Stimulated activated CD8-positive, alpha-beta memory T cell treated with anti-CD3 and anti-CD28 coated beads, Interleukin-7, amount 100 ng/mL, for 1 hour (primary cell): ENCODE measurements around the gene MAD1L1.

ENCODE experiments used
- DNase-seq, 2 donors: peaks; one replicate each; pipeline ENCODE4 v3.0.0-alpha.2; 2020; ENCODE audit warnings: low read depth in 2 of 2

MAD1L1 gene

DNA sequence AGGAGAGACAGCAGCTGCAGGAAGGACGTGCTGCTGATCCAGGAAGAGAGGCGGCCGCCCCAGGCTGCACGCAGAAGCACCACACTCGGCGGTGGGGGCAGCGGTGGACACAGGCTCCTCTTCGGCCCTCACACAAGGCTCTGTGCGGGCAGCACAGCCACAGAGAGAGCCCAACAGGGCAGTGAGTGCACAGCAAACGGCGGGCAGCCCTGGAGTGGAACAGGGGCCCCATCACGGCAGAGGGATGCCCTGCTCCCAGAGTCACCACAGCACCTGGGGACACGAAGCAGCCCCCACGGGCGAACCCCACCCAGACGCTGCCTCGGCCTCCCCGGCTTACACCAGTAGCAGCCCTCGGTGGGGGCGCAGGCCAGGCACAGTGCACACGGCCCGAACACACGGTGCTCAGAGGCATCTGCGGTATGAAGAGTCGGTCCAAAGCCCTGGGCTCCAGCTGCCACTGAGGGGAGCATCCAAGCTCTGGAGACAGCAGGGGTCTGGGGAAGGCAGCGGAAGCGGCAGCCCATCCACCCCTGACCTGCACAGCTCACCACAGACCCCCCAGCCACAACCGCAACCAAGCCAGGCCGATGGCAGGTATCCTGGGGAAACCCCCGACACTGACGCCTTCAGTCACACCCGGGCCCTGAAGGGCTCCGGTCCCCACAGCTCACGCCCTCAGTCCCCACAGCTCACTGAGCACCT, 26.1 kb upstream of the MAD1L1 start:
- no peak for DNase-seq

GRCh38 chr7:2257651-2258050, 24.9 kb upstream of the MAD1L1 start:
- DNase-seq, result no peak

GRCh38 chr7:2257046-2257551, 24.4 kb upstream of the MAD1L1 start:
- DNase-seq, result no peak

- DNase-seq, result no peak
Measured at GRCh38 chr7:2256306-2257045, 23.7 kb upstream of the MAD1L1 start.

- no peak for DNase-seq
Measured at GRCh38 chr7:2255145-2256139, 22.7 kb upstream of the MAD1L1 start.

DNA sequence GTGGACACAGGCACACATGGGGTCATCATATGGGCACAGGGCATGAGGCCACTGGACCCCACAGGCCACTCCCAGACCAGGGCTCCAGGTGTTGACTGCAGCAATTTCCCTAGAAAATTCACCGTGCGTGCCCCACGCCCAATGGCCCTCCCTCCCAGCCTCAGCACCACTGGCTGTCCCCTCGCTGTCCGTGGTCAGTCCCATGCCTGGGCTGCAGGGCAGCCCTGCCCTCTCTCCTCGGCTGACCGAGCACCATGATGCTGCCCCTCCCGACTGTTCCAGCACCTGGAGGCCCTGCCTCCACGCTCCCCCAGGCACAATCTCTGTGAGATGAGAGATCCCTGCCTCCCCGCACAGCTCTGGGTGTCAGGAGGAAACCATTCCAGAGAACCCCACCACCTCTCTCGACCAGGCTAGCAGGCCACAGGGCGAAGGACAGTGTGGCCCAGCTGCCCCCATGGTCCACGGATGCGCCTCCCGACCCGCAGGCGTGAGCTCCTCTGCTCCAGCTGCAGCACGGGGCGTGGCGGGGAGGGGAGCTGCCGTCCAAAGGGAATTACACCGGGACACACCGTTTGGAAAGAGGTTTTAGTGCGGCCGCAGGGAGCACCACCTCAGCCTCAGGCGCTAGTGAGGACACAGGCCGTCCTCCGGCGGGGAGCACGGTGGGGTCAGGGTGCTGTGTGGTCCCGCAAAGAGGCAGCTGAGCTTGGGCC, 21.8 kb upstream of the MAD1L1 start:
- DNase-seq, result no peak

- DNase-seq, result no peak
Measured at GRCh38 chr7:2253525-2254244, 20.9 kb upstream of the MAD1L1 start.

GRCh38 chr7:2253021-2253420, 20.3 kb upstream of the MAD1L1 start:
- DNase-seq, result no peak

DNA sequence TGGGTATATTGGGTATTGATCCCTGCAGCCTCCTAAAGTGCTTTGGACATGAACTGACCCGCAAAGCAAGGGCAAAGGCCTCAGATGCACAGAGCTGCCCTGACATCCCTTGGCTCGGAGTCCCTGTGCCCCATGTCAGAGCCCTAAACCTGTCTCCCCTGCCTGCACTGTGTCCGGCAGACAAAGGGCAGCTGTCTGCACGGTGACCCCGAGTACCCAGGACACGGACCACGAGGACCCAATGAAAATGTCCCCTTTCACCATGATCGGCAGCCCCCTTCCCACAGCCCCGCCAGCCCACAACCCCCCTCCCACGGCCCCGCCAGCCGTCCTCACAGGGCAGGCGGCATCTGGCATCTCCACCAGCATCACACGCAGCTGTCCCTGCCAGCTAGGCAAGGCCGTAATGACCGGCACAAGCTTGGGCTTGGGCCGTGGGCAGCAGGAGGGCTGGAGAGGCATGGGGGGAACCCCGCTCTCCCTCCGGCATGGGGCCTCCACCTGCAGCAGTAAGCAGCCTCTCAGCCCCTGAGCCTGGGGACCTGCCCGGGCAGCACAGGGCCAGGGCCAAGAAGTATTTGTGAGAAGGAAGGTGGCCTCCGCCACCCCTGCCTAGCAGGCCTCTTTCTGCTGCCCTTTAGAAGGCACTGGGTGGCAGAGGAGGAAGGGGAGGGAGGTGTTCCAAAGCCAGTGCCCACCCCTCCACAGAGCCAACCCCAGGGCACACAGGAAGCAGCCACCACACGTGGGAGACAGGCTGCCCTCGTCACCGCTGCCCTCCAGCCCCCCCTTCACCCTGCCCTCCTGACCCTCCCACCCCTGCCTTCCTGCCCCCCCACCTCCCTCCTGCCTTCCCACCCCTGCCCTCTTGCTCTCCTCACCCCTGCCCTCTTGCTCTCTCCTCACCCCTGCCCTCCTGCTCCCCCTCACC, 19.4 kb upstream of the MAD1L1 start:
- no peak for DNase-seq

DNA sequence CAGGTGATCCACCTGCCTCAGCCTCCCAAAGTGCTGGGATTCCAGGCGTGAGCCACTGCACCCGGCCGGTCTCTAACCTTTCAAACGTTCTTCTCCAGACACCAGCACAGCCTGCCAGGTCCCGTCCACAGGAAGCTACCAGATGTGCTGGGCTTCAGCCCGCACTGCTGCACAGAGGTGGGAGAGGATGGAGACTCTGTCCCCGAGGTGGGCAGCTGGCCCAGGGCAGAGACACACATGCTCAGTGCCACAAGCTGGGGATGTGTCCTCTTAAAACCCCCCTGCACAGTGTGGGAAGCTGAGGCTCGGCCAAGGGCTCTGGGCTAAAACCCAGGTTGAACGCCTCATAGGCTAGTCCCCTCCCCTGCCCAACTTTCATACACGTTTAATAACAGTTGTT, 18.6 kb upstream of the MAD1L1 start:
- no peak for DNase-seq

DNA sequence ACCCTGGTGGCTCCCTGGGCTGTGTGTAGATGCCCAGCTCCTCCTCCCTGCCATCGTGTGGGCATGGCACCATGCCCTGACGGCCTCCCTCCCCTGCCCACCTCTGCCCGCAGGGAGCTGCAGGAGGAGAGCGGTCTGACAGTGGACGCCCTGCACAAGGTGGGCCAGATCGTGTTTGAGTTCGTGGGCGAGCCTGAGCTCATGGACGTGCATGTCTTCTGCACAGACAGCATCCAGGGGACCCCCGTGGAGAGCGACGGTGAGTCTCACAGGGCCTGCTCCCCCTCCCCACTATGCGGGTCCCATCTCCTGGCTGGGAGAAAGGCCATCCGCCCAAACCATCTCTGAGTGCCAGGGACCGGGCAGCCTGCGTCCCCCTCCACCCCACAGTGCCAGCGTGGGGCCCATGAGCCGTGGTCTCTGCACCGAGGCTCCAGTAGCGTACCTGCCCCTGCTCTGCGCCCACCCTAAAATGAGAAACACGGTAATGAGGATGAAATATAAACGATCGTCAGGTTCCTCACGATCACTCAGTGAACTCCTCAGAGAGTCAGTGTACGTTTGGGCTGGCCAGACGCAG, 17.1 kb upstream of the MAD1L1 start:
- no peak for DNase-seq

DNA sequence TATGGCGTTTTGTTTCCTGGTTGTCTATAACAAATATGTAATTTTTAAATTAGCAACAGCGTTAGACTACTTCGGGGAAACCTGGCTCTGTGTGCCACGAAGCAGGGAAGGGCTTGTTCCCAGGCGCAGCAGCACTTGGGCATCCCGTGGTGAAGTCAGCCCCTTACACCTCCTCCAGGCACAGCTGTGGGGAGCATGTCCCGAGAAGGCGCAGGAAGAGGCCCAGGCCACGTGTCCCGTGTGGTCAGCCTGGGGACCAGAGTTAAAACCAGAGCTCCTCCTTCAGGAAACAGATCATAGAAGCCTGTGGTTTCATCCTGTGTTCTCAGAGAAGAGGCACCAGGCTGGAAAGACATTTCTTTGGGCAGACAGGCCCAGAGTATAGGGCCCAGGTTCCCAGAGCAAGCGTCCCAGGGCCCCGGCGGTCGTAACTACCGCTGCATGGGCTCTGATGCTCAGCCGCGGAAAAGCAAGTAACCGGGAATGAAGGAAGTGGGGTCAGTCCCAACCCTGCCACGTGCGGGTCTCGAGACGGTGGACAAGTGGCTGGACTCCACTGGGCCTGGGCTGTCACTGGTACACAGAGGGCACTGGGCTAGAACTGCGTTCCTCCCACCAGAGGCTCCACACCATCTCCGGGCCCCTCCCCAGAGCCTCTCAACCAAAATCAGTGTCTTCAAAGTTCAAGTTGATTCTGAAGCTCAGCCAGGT, 16.4 kb upstream of the MAD1L1 start:
- no peak for DNase-seq

- DNase-seq, result no peak
Measured at GRCh38 chr7:2247141-2247995, 14.6 kb upstream of the MAD1L1 start.

DNA sequence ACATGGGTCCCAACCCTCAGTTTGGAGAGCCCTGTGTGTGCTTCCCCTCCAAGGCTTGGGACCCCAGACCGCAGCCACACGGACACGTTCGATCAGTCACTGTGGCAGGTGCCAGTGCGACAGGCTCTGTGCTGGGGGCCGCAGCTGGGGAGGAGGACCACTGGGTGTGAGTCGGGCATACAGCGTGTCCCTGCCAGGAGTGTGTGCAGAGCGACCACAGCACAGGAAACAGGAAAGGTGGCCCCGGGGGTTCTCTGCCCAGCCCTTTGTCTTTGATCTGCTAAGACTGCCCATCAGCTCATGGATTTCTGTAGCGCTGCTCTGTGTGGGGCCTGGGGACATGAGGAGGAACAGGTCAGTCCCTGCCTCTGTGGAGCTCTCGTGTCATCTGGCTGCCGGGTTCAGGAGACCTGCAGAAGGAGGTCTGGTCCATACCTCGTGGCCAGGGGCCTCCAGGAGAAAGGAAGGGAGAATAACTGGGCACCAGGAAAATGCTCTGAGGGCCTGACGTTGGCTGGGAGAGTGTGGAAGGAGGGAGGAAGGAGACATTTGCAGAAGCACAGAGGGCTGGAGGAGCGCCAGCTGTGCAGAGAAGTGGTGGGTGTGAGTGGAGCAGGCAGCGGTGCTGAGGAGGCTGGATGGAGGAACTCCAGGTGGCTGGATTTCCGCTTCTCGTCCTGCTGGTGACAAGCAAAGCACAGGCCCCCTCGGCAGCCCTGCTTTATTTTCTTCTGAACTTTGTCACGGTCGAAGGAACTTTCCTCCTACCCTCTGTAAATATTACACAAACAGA, 13.3 kb upstream of the MAD1L1 start:
- no peak for DNase-seq

DNA sequence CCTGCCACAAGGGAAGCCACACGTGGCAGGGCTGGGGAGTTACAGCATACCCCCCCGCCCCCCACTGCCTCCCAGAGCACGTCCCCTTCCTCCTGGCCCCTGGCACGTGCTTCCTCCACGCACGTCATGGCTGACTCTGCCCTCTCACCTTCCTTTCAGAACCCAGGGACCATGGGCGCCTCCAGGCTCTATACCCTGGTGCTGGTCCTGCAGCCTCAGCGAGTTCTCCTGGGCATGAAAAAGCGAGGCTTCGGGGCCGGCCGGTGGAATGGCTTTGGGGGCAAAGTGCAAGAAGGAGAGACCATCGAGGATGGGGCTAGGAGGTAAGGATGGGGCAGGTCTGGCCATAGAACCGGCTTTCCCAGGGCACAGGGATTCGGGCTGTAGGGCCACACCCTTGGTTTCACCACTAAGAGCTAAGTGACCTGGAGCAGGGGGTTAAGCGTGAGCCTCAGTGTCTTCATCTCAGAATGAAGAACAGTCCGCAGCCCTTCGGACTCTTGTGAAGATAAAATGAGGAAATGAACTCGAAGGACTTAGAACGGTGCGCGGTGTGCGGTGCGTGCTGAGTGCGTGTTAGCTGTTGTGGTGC, 11.8 kb upstream of the MAD1L1 start:
- DNase-seq, result no peak

DNA sequence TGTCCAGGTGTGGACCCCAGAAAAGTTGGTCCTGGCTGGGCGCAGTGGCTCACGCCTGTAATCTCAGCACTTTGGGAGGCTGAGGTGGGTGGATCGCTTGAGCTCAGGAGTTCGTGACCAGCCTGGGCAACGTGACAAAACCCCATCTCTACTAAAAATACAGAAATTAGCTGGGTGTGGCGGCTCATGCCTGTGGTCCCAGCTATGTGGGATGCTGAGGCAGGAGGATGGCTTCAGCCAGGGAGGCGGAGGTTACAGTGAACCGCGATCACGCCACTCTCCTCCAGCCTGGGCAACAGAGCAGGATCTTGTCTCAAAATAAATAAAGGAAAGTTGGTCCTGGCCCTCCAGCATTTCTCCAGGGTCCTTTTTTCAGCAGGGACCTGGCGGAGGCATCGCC, 10.7 kb upstream of the MAD1L1 start:
- no peak for DNase-seq
